Measurements from ENCODE around the gene RAB36. TPM values are rescaled to one million over a fixed set of nuclear protein-coding genes. Genes with fewer than 3 reads are reported as not detected.
"Not testable (repeated sequence)": the region's sequence is repeated elsewhere in the genome, so short reads cannot be mapped to it uniquely, and the experiment has no call there.

RAB36 gene
- total RNA-seq, 1 donor = 4.6 TPM

DNA sequence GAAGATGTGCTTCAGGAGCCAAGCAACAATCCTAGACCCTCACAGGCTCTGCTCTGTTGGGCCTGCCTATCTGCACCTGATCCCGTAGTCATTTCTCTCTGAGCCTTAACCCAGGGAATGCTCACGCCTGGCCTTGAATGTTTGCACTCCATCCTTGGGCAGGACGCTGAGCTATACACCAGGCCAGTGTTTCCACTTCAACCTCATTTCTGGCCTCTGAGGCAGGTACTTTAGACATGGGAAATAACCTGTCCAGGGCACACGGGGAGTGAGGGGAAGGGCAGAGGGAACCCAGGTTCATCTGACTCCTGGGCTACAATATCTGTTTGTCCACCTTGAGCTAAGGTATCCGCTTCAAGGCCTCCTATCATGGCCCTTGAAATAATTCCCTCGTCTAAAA, 13.3 kb upstream of the RAB36 start:
- H3K4me3 ChIP-seq (ENCODE audit: low read depth, low read length) = no peak overlapping the region
- no peak for DNase-seq (ENCODE audit: low read depth)
- TF ChIP-seq, protein P1, sequence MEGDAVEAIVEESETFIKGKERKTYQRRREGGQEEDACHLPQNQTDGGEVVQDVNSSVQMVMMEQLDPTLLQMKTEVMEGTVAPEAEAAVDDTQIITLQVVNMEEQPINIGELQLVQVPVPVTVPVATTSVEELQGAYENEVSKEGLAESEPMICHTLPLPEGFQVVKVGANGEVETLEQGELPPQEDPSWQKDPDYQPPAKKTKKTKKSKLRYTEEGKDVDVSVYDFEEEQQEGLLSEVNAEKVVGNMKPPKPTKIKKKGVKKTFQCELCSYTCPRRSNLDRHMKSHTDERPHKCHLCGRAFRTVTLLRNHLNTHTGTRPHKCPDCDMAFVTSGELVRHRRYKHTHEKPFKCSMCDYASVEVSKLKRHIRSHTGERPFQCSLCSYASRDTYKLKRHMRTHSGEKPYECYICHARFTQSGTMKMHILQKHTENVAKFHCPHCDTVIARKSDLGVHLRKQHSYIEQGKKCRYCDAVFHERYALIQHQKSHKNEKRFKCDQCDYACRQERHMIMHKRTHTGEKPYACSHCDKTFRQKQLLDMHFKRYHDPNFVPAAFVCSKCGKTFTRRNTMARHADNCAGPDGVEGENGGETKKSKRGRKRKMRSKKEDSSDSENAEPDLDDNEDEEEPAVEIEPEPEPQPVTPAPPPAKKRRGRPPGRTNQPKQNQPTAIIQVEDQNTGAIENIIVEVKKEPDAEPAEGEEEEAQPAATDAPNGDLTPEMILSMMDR (IDR thresholded peaks at IDR 0.05; ENCODE audit: insufficient read depth, low read length) = no peak

DNA sequence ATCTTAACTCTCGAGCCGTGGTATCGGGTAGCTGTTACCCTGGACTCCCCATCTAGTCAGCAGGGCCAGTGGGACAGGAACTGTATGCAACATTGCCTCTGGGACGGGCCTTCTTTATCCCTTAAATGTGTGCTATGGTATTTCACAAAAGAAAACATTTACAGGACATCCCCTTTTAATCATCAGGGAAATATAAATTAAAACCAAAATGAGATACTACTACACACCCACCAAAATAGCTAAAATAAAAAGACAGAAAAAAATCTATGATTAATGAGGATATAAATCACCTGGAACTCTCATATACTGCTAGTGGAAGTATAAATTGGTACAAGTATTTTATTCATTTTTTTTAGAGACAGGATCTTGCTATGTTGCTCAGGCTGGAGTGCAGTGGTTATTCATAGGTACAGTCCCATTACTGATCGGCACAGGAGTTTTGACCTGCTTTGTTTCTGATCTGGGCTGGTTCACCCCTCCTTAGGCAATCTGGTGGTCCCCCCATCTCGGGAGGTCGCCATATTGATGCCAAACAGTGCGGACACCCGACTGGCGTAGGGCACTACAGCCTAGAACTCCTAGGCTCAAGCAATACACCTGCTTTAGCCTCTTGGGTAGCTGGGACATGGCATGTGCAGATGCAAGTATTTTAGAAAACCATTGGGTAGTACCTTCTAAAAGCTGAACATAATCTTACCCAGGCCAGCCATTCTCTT, 12.7 kb upstream of the RAB36 start:
- TF ChIP-seq, protein P1 (IDR thresholded peaks at IDR 0.05; ENCODE audit: insufficient read depth, low read length) = no peak
- DNase-seq (ENCODE audit: low read depth) = no peak
- H3K4me3 ChIP-seq (ENCODE audit: low read depth, low read length) = no peak overlapping the region

DNA sequence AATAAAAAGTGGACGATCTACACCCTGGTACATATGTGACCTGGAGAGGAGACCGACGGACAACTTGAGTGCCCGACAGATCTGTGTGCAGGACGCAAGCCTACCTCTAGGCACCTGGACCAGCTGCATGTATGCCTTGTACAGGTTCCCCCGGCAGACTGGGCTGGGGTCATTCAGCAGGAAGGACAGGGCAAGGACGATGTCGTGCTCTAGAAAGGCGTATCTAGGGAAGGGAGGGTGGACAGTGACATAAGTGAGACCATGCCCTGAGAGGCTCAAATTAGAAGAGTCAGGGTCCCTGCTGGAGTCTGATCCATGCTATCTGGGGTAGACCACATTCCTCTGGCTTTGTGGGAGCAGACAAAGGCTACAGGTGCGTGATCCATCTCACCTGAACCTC, 11.4 kb upstream of the RAB36 start:
- H3K4me3 ChIP-seq (ENCODE audit: low read depth, low read length) = no peak overlapping the region
- no peak for DNase-seq (ENCODE audit: low read depth)
- TF ChIP-seq, protein P1 (IDR thresholded peaks at IDR 0.05; ENCODE audit: insufficient read depth, low read length) = no peak

DNA sequence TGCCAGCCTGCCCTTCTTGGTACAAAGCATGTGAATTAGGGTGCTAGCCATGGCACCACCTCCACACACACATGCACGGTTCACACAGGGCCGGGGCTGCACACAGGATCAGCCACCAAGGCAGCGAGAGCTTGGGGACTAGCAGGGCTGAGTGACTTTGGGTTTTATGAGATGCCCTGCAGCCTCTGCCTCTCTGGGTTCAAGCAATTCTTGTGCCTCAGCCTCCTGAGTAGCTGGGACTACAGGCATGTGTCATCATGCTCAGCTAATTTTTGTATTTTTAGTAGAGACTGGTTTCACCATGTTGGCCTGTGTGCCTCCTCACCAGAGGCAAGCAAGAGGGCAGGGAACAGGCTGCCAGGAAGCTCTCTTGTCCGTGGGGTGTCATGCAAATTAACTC, 8.3 kb upstream of the RAB36 start:
- H3K4me3 ChIP-seq (ENCODE audit: low read depth, low read length); DNase-seq (ENCODE audit: low read depth): not testable (repeated sequence)

DNA sequence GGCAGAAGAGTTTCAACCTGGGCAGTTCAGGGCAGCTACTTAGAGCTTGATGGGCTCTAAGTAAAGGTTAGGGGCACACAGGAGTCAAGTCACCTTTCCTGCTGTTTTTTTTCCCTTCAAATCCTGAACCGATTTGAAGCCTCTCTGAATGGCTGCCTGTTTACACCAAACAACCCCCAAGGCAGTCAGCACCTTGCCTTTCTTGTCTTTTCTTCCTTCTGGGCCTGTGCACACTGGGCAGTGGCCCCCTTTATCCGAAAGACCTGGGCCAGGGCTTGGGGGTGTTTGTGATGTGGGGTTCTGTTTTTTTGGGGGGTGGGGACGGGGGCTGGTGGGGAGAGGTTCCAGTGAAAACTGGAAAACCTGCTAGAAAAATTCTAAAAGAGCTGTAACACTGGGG, 7.8 kb upstream of the RAB36 start:
- TF ChIP-seq, protein P1 (IDR thresholded peaks at IDR 0.05; ENCODE audit: insufficient read depth, low read length) = no peak
- H3K4me3 ChIP-seq (ENCODE audit: low read depth, low read length) = no peak overlapping the region
- DNase-seq (ENCODE audit: low read depth) = no peak

DNA sequence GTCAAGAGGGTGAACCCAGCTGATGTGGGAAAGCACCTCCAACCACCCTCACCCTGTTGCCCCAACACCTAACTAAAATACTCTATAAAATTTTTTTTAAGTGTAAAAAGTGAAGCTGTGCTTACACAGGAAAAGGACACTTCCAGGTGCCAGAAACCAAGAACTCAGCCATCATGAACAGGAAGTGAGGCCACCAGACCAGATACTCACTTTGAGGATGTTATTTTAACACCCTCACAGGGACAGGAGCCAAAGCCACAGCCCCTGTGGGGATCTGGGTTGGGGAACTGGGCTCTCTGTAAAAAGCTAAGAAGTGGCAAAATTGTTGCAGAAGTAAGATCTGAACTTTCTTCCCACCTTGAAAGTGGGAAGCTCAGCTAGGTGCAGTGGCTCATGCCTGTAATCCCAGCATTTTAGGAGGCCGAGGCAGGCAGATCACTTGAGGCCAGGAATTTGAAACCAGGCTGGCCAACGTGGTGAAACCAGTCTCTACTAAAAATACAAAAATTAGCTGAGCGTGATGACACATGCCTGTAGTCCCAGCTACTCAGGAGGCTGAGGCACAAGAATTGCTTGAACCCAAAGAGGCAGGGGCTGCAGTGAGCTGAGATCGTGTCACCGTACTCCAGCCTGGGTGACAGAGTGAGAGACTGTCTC, 7.2 kb upstream of the RAB36 start:
- TF ChIP-seq, protein P1 (IDR thresholded peaks at IDR 0.05; ENCODE audit: insufficient read depth, low read length) = no peak
- no peak overlapping the region for H3K4me3 ChIP-seq (ENCODE audit: low read depth, low read length)
- no peak for DNase-seq (ENCODE audit: low read depth)

DNA sequence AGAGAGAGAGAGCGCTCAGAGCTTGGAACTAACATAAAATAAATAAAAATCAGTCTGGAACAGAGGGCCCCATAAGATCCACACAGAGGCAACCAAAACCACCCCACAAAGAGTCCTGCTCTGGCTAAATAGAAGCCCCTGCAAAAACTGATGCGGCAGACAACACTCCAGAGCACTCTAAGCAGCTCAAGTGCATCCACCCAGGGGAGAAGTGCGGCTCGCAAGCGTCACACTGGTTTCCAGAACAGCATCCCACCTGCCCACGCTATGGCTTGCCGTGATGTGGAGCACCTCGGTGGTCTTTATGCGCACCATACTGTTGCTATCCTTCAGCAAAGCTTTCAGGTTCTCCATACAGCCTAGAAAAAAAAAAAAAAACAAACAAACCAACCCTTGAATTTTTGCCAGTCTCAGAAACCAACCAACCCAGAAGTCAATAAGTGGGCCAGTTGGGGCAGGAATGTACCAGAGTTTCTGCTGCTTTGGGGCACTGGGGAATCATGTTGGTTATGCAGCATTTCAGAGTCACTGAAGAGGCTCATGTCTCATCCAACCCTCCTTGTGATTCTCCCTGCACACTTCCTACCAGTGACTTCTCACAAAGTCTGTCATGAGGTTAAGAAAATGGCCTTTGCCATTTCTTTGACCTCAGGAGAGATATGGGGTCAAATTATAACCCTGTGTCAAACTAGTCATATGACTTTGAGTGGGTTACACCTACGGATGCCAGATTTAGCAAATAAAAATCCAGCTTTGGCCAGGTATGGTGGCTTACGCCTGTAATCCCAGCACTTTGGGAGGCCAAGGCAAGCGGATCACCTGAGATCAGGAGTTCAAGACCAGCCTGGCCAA, 6.5 kb upstream of the RAB36 start:
- no peak overlapping the region for H3K4me3 ChIP-seq (ENCODE audit: low read depth, low read length)
- TF ChIP-seq, protein P1 (IDR thresholded peaks at IDR 0.05; ENCODE audit: insufficient read depth, low read length) = no peak
- no peak for DNase-seq (ENCODE audit: low read depth)

Data from fibroblast of the aortic adventitia (primary cell).